K562 treated with DMSO at 1 percent for 48 hours (cell line): ENCODE data around the gene CYBC1. TPM values are rescaled to one million over a fixed set of nuclear protein-coding genes. Genes with fewer than 3 reads are reported as not detected.

ENCODE experiments used
- total RNA-seq: library from RNA; unstranded; fragments of 300-600 nt; gene quantifications from 2 replicates; pipeline ENCODE4 v1.2.3, GENCODE V29; 2022; ENCODE audit warnings: low replicate concordance; ENCODE audit errors: extremely low read depth

CYBC1 gene
- total RNA-seq = 472 TPM in 1 of 2 replicates, not detected in the other

GRCh38 chr17:82450357-82451106 is at the start of gene CYBC1:
CYBC1 (minus strand) TSS chr17:82450752; CDS start chr17:82449254, 1,498 bp downstream.

GRCh38 chr17:82458179-82458884 is 7.8 kb upstream of the CYBC1 start, which contains the start of gene NARF:
NARF (plus strand) TSS chr17:82458741; CDS start chr17:82458804, 63 bp downstream.

GRCh38 chr17:82418001-82418986 is 32.3 kb downstream of the CYBC1 start, which contains the start of the genes HEXD and OGFOD3:
HEXD (plus strand) TSS chr17:82418347; CDS start chr17:82419800, 1,453 bp downstream.
OGFOD3 (minus strand) TSS chr17:82418586; CDS start chr17:82418485, 101 bp downstream.

Other genes with a start within 250 kb of the CYBC1 start
- not detected in 2 replicates for gene CCDC57, start 237.9 kb downstream of the CYBC1 start, total RNA-seq
- gene SLC16A3, start 221.7 kb downstream of the CYBC1 start, total RNA-seq = not detected in 2 replicates
- 111 TPM in 1 of 2 replicates, not detected in the other for gene CSNK1D, start 177.1 kb downstream of the CYBC1 start, total RNA-seq
- gene CD7, start 133.1 kb downstream of the CYBC1 start, total RNA-seq = not detected in 2 replicates
- gene SECTM1, start 117.0 kb downstream of the CYBC1 start, total RNA-seq = not detected in 2 replicates
- gene TEX19, start 91.5 kb downstream of the CYBC1 start, total RNA-seq = not detected in 2 replicates
- not detected in 2 replicates for gene UTS2R, start 79.0 kb downstream of the CYBC1 start, total RNA-seq
- not detected in 2 replicates for gene HEXD, start 32.4 kb downstream of the CYBC1 start, total RNA-seq
- gene OGFOD3, start 32.2 kb downstream of the CYBC1 start, total RNA-seq = not detected in 2 replicates
- gene NARF, start 8.0 kb upstream of the CYBC1 start, total RNA-seq = 1,021 TPM in 1 of 2 replicates, not detected in the other
- not detected in 2 replicates for gene FOXK2, start 69.0 kb upstream of the CYBC1 start, total RNA-seq
- not detected in 2 replicates for gene WDR45B, start 197.7 kb upstream of the CYBC1 start, total RNA-seq
- not detected in 2 replicates for gene RAB40B, start 247.9 kb upstream of the CYBC1 start, total RNA-seq